ENCODE data around the gene SLC6A11. TPM values are rescaled to one million over a fixed set of nuclear protein-coding genes. Genes with fewer than 3 reads are reported as not detected.

SLC6A11 gene
- total and polyA plus RNA-seq, 2 of the 13 experiments (the other 11 are each of a cell fraction or from before 2014, with no cell fraction given) = 17.9 to 34.5 TPM

- no peak for TF ChIP-seq ZMAT5 (CRISPR knock-in tag; IDR thresholded peaks at IDR 0.05; ENCODE audit: borderline replicate concordance, low read depth)
- TF ChIP-seq ZNF512 (CRISPR knock-in tag; IDR thresholded peaks at IDR 0.05) = no peak
- TF ChIP-seq ZBTB10 (CRISPR knock-in tag; IDR thresholded peaks at IDR 0.05; ENCODE audit: borderline replicate concordance) = no peak
Measured at GRCh38 chr3:10810376-10810775, 5.7 kb upstream of the SLC6A11 start (continued).

GRCh38 chr3:10813425-10813824 is 2.6 kb upstream of the SLC6A11 start:
- WGBS (ENCODE audit: low lambda C conversion rate) = 56% methylated on average over 1 of the region's 1 CpG
- intact Hi-C loops (cut with micrococcal nuclease; ENCODE audit: unreplicated experiment) = loop anchor here (2.0 kb wide), 2 partner anchors 41 to 69 kb away; no protein-coding TSS in a partner anchor
- Histone ChIP-seq H3K4me2 (ENCODE audit: low read depth, low read length) (peak overlapping the region; percentile 4; the same call in 1 of the 2 replicates), H3K27me3 (ENCODE audit: control insufficient read depth in 1 of 2, insufficient read depth in 2 of 2, low read length in 2 of 2) (no peaks in the 10 kb centered on the region), H3K9ac (ENCODE audit: insufficient read depth, low read depth, low read length) (peak overlapping the region; percentile 1; the same call in 1 of the 2 replicates), H3K9me3 (ENCODE audit: low read length) (no peaks in the 10 kb centered on the region), H3K27ac (ENCODE audit: extremely low read length, insufficient read depth, low read length) (peak overlapping the region; percentile 100), H3K36me3 (replicated peaks in 1 of 2; ENCODE audit: control insufficient read depth in 1 of 2, insufficient read depth in 2 of 2, low read length in 2 of 2) (no peaks in the 10 kb centered on the region), H3K4me3 (replicated peaks in 1 of 3; ENCODE audit: insufficient read depth in 1 of 3, low read depth in 2 of 3, low read length in 3 of 3) (no peak overlapping the region), H2AFZ (ENCODE audit: low read length) (no peak overlapping the region), H3K4me1 (ENCODE audit: insufficient read depth, low read length) (peaks cover 91% of the 10 kb centered on the region), H3K79me2 (ENCODE audit: insufficient read depth, low read length) (peaks cover 19% of the 10 kb centered on the region), H4K20me1 (ENCODE audit: insufficient read depth, low read length) (no peaks in the 10 kb centered on the region)
- DNase-seq (ENCODE audit: low spot score) (peak; percentile 71), FAIRE-seq (peak; percentile 71), ATAC-seq (no peak)
- no TSS peak for BruUV-seq (replicated peaks)
- in situ Hi-C loops (cut with HindIII; ENCODE audit: extremely low pct_ligation_motif_present, low pct_unique_long_range_greater_than_20kb) = no loop called here
- ChIA-PET POLR2A (interaction anchor here (0.8 to 2.1 kb wide), 2 partner anchors 10 to 43 kb away, joined by 5 to 14 read pairs; no protein-coding TSS in a partner anchor), CTCF (ENCODE audit: low intra/inter-chr PET ratio, low total read pairs) (no interaction called here)
- no peak for TF ChIP-seq ZNF513 (CRISPR knock-in tag; conservative IDR thresholded peaks at IDR 0.05)
- TF ChIP-seq RFXANK (CRISPR knock-in tag; IDR thresholded peaks at IDR 0.05) = no peak
- no peak for TF ChIP-seq ZNF615 (CRISPR knock-in tag; IDR thresholded peaks at IDR 0.05; ENCODE audit: borderline replicate concordance)
- TF ChIP-seq MTA3 (CRISPR knock-in tag; IDR thresholded peaks at IDR 0.05) = no peak
- TF ChIP-seq EP300 (IDR thresholded peaks at IDR 0.05; ENCODE audit: low read depth in 2 of 2, low read length in 2 of 2) = peak in 1 of 2 experiments; percentile 49; a peak in 2 of 4 replicates
- TF ChIP-seq EP300 (CRISPR knock-in tag; IDR thresholded peaks at IDR 0.05; ENCODE audit: borderline replicate concordance) = no peak
- TF ChIP-seq KLF16 (CRISPR knock-in tag; IDR thresholded peaks at IDR 0.05) = no peak
- TF ChIP-seq HNRNPUL1 (IDR thresholded peaks at IDR 0.05; ENCODE audit: low read depth, low read length) = no peak
- no peak for TF ChIP-seq ZNF563 (CRISPR knock-in tag; IDR thresholded peaks at IDR 0.05)
- TF ChIP-seq HHEX (CRISPR knock-in tag; IDR thresholded peaks at IDR 0.05) = no peak
- no peak for TF ChIP-seq SP4 (CRISPR knock-in tag; IDR thresholded peaks at IDR 0.05)
- no peak for TF ChIP-seq ZNF768 (CRISPR knock-in tag; IDR thresholded peaks at IDR 0.05)
- TF ChIP-seq BCL3 (CRISPR knock-in tag; IDR thresholded peaks at IDR 0.05) = no peak
- TF ChIP-seq HDAC2 (CRISPR knock-in tag; IDR thresholded peaks at IDR 0.05) = no peak

Measured in HepG2 (cell line).